HepG2 (cell line): Measurements from ENCODE around the gene XAF1. TPM values are rescaled to one million over a fixed set of nuclear protein-coding genes. Genes with fewer than 3 reads are reported as not detected.
A peak's percentile ranks its signal among the peaks of the same experiment; 100 is the strongest.

Experiments used
- ATAC-seq: fragments of 200-7000 bp; cut with Tn5 transposase; 3 replicates; pipeline ENCODE4 v1.9.1; 2020; ENCODE audit warnings: mild to moderate bottlenecking, moderate library complexity
- BruUV-seq: library from RNA; stranded (reverse); fragments of 400-500 nt; replicated peaks from 2 replicates; lab custom pipeline; 2021; lab: Mats Ljungman, UMichigan
- CTCF ChIA-PET: fragments of 300-600 bp; formaldehyde crosslinking; extraction: SDS; loops from one replicate; lab custom pipeline; 2021; ENCODE audit warnings: low total read pairs, inconsistent platforms, low intra/inter-chr PET ratio; lab: Yijun Ruan, JAX
- POLR2A ChIA-PET: fragments of 350-600 bp; sonication (Branson Sonifier 250); formaldehyde crosslinking; loops from one replicate; lab custom pipeline; 2020; ENCODE audit warnings: antibody characterized with exemption, inconsistent platforms; lab: Yijun Ruan, JAX
- DNase-seq: peaks from one replicate; pipeline ENCODE4 v3.0.0-alpha.2; 2015; ENCODE audit warnings: low spot score
- FAIRE-seq: peaks from 3 replicates; lab custom pipeline; 2011; peaks lifted over from hg19 to GRCh38; lab: Jason Lieb, UNC
- H2AFZ ChIP-seq: one replicate; pipeline ENCODE4 v1.6.1; 2011; ENCODE audit warnings: low read length, inconsistent platforms
- H3K27ac ChIP-seq: fragments of 300-600 bp; 3 replicates; pipeline ENCODE4 v1.8.0; 2011; ENCODE audit warnings: mixed run types, mild to moderate bottlenecking, mixed read lengths, low read length, inconsistent platforms; ENCODE audit not compliant: insufficient read depth; ENCODE audit errors: extremely low read length
- H3K27me3 ChIP-seq, 2 experiments: fragments of 200-600 bp in 1 of 2; 2 replicates in 1 of 2; 3 replicates in 1 of 2; pipeline versions ENCODE4 v1.6.0 to v1.8.0; 2011; ENCODE audit warnings: low read length in 2 of 2, mild to moderate bottlenecking in 2 of 2, moderate library complexity in 2 of 2, inconsistent platforms in 1 of 2; ENCODE audit not compliant: insufficient read depth in 2 of 2, control insufficient read depth in 1 of 2
- H3K36me3 ChIP-seq, 2 experiments: fragments of 200-600 bp in 1 of 2; replicated peaks in 1 of 2; 2 replicates in 1 of 2; 3 replicates in 1 of 2; pipeline versions ENCODE4 v1.5.1 to v1.8.0; 2011; ENCODE audit warnings: low read length in 2 of 2, inconsistent platforms in 1 of 2; ENCODE audit not compliant: insufficient read depth in 2 of 2, control insufficient read depth in 1 of 2
- H3K4me1 ChIP-seq: 2 replicates; pipeline ENCODE4 v1.5.1; 2012; ENCODE audit warnings: low read length, inconsistent platforms; ENCODE audit not compliant: insufficient read depth
- H3K4me2 ChIP-seq: 2 replicates; pipeline ENCODE4 v1.6.0; 2011; ENCODE audit warnings: low read depth, low read length, inconsistent platforms
- H3K4me3 ChIP-seq, 3 experiments: fragments of 200-600 bp in 1 of 3; sonication (generic), shearing (Covaris generic) in 1 of 3; replicated peaks in 1 of 3; 2 replicates each; pipeline ENCODE4 v1.5.1; 2011 to 2016; ENCODE audit warnings: low read length in 3 of 3, inconsistent platforms in 2 of 3, low read depth in 2 of 3, mild to moderate bottlenecking in 2 of 3, control low read depth in 1 of 3, mixed read lengths in 1 of 3; ENCODE audit not compliant: insufficient read depth in 1 of 3
- H3K79me2 ChIP-seq: one replicate; pipeline ENCODE4 v1.6.1; 2011; ENCODE audit warnings: low read length, inconsistent platforms; ENCODE audit not compliant: insufficient read depth
- H3K9ac ChIP-seq: 2 replicates; pipeline ENCODE4 v1.6.0; 2011; ENCODE audit warnings: mild to moderate bottlenecking, low read depth, low read length, inconsistent platforms; ENCODE audit not compliant: insufficient read depth
- H3K9me3 ChIP-seq: 2 replicates; pipeline ENCODE4 v1.5.1; 2012; ENCODE audit warnings: mild to moderate bottlenecking, low read length
- H4K20me1 ChIP-seq: 2 replicates; pipeline ENCODE4 v1.6.0; 2011; ENCODE audit warnings: inconsistent platforms, mild to moderate bottlenecking, low read length, moderate library complexity; ENCODE audit not compliant: insufficient read depth
- CEBPB ChIP-seq: IDR thresholded peaks from 2 replicates; pipeline ENCODE4 v1.6.1; 2011; ENCODE audit warnings: low read depth, low read length, improper control_type of control experiment, borderline replicate concordance
- CEBPG ChIP-seq: IDR thresholded peaks from 2 replicates; pipeline ENCODE4 v1.6.1; 2016
- GABPB1 ChIP-seq: IDR thresholded peaks from 2 replicates; pipeline ENCODE4 v1.6.1; 2016; ENCODE audit warnings: mild to moderate bottlenecking, missing genetic modification reagents, moderate library complexity, missing compliant biosample characterization
- HNF4A ChIP-seq: sonication (generic); formaldehyde crosslinking; IDR thresholded peaks from 2 replicates; pipeline ENCODE4 v1.4.0; 2020; ENCODE audit warnings: missing genetic modification reagents
- NPAS2 ChIP-seq: sonication (generic); formaldehyde crosslinking; IDR thresholded peaks from 2 replicates; pipeline ENCODE4 v1.8.0; 2022; ENCODE audit warnings: mild to moderate bottlenecking, missing genetic modification reagents, borderline replicate concordance
- SALL1 ChIP-seq: sonication (generic); formaldehyde crosslinking; IDR thresholded peaks from 2 replicates; pipeline ENCODE4 v1.8.0; 2022; ENCODE audit warnings: mild to moderate bottlenecking, missing genetic modification reagents
- USF2 ChIP-seq, 2 experiments: sonication (generic) in 1 of 2; formaldehyde crosslinking in 1 of 2; IDR thresholded peaks; 2 replicates each; pipeline versions ENCODE4 v1.5.1 to v1.6.1; 2011 to 2020; ENCODE audit warnings: borderline replicate concordance in 1 of 2, low read depth in 1 of 2, low read length in 1 of 2, mild to moderate bottlenecking in 1 of 2, missing genetic modification reagents in 1 of 2, moderate library complexity in 1 of 2
- ZBTB7B ChIP-seq: sonication (generic); formaldehyde crosslinking; IDR thresholded peaks from 2 replicates; pipeline ENCODE4 v1.4.0; 2020; ENCODE audit warnings: missing genetic modification reagents
- ZFY ChIP-seq: sonication (generic); formaldehyde crosslinking; IDR thresholded peaks from 2 replicates; pipeline ENCODE4 v1.4.0; 2020; ENCODE audit warnings: missing genetic modification reagents
- ZNF543 ChIP-seq: sonication (generic); formaldehyde crosslinking; IDR thresholded peaks from 2 replicates; pipeline ENCODE4 v1.4.0; 2020; ENCODE audit warnings: mild to moderate bottlenecking, missing genetic modification reagents
- ZNF546 ChIP-seq: sonication (generic); formaldehyde crosslinking; conservative IDR thresholded peaks from 2 replicates; pipeline ENCODE4 v1.8.1; 2023; ENCODE audit warnings: mild to moderate bottlenecking, missing genetic modification reagents
- ZNF558 ChIP-seq: sonication (generic); formaldehyde crosslinking; IDR thresholded peaks from 2 replicates; pipeline ENCODE4 v1.9.0; 2022; ENCODE audit warnings: mild to moderate bottlenecking, missing genetic modification reagents, borderline replicate concordance
- ZNF570 ChIP-seq: sonication (generic); formaldehyde crosslinking; IDR thresholded peaks from 2 replicates; pipeline ENCODE4 v1.4.0; 2020; ENCODE audit warnings: mild to moderate bottlenecking, missing genetic modification reagents, borderline replicate concordance
- ZNF572 ChIP-seq: sonication (generic); formaldehyde crosslinking; IDR thresholded peaks from 2 replicates; pipeline ENCODE4 v1.5.1; 2020; ENCODE audit warnings: mild to moderate bottlenecking, missing genetic modification reagents
- ZNF7 ChIP-seq: IDR thresholded peaks from 2 replicates; pipeline ENCODE4 v1.6.1; 2016; ENCODE audit warnings: missing biosample characterization, missing genetic modification reagents
- ZNF790 ChIP-seq: sonication (generic); formaldehyde crosslinking; IDR thresholded peaks from 2 replicates; pipeline ENCODE4 v1.8.0; 2022; ENCODE audit warnings: missing genetic modification reagents, mild to moderate bottlenecking, borderline replicate concordance
- WGBS: methylation state at CpG from one replicate; pipeline ENCODE4 v1.1.6; 2017; ENCODE audit warnings: low lambda C conversion rate; 5-methylcytosine and 5-hydroxymethylcytosine counted together
- in situ Hi-C: cut with HindIII; loops from 2 replicates; pipeline ENCODE4 v1.10.0; 2017; ENCODE audit warnings: low pct_unique_long_range_greater_than_20kb; ENCODE audit not compliant: extremely low pct_ligation_motif_present
- intact Hi-C: fragments of 100-400 bp; cut with micrococcal nuclease; formaldehyde crosslinking; loops from one replicate; pipeline ENCODE4 v1.10.0; 2022; ENCODE audit not compliant: unreplicated experiment
- polyA plus RNA-seq, 8 experiments: library from polyadenylated mRNA; depleted of rRNA in 3 of 8; stranded (reverse) in 7 of 8; unstranded in 1 of 8; fragments of >200 nt; fragmentation: Illumina TruSeq in 4 of 8; extraction: Trizol in 4 of 8; gene quantifications; 2 replicates each; pipeline versions ENCODE4 v1.2.1 to v1.2.3, GENCODE V29; 2011 to 2016; ENCODE audit warnings: low read depth in 4 of 8, missing spikeins in 1 of 8, mixed read lengths in 1 of 8; ENCODE audit not compliant: insufficient read depth in 1 of 8
- total RNA-seq, 5 experiments: library from RNA; depleted of rRNA; stranded (reverse); fragments of >200 nt; fragmentation: Illumina TruSeq; extraction: Trizol; gene quantifications; 2 replicates each; pipeline ENCODE4 v1.2.3, GENCODE V29; 2016; ENCODE audit warnings: low read depth in 1 of 5
- TF ChIP-seq, protein P1 (sequence below): sonication (generic); formaldehyde crosslinking; IDR thresholded peaks from 2 replicates; pipeline ENCODE4 v1.4.0; 2020; ENCODE audit warnings: mild to moderate bottlenecking, missing genetic modification reagents
- TF ChIP-seq, protein P2 (sequence below): sonication (generic); formaldehyde crosslinking; conservative IDR thresholded peaks from 2 replicates; pipeline ENCODE4 v1.4.0; 2020; ENCODE audit warnings: missing genetic modification reagents

Gene XAF1
- total and polyA plus RNA-seq, 2 of the 13 experiments (the other 11 are each of a cell fraction or from before 2014, with no cell fraction given), result 1.2 to 2.4 TPM

GRCh38 chr17:6811510-6811909 lies 55.7 kb downstream of the XAF1 start:
- H3K9me3 ChIP-seq, result no peaks in the 10 kb centered on the region
- peak; percentile 21 for FAIRE-seq
- peak; percentile 70; the same call in 1 of the 2 replicates for TF ChIP-seq CEBPB
- TF ChIP-seq ZBTB7B, result 0 out of 2 replicates have a peak, but pooled peaks have one; percentile 21
- TF ChIP-seq ZNF558 (CRISPR knock-in tag), result no peak
- peak; percentile 41; the same call in 1 of the 2 replicates for TF ChIP-seq ZFY (CRISPR knock-in tag)
- TF ChIP-seq, protein P1, sequence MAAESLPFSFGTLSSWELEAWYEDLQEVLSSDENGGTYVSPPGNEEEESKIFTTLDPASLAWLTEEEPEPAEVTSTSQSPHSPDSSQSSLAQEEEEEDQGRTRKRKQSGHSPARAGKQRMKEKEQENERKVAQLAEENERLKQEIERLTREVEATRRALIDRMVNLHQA, result no peak
- peak; percentile 43; the same call in 1 of the 2 replicates for TF ChIP-seq SALL1 (CRISPR knock-in tag)
- TF ChIP-seq HNF4A (CRISPR knock-in tag), result peak; percentile 85
- TF ChIP-seq ZNF7, result no peak
- TF ChIP-seq USF2 (IDR thresholded peaks at IDR 0.05; ENCODE audit: low read depth, low read length), result no peak
- TF ChIP-seq USF2 (CRISPR knock-in tag; IDR thresholded peaks at IDR 0.05; ENCODE audit: borderline replicate concordance), result no peak
- TF ChIP-seq, protein P2, sequence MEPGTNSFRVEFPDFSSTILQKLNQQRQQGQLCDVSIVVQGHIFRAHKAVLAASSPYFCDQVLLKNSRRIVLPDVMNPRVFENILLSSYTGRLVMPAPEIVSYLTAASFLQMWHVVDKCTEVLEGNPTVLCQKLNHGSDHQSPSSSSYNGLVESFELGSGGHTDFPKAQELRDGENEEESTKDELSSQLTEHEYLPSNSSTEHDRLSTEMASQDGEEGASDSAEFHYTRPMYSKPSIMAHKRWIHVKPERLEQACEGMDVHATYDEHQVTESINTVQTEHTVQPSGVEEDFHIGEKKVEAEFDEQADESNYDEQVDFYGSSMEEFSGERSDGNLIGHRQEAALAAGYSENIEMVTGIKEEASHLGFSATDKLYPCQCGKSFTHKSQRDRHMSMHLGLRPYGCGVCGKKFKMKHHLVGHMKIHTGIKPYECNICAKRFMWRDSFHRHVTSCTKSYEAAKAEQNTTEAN, result 0 out of 2 replicates have a peak, but pooled peaks have one; percentile 44
- no peak for TF ChIP-seq ZNF543 (CRISPR knock-in tag)
- TF ChIP-seq CEBPG (CRISPR knock-in tag), result peak; percentile 51
- no peak for TF ChIP-seq ZNF572 (CRISPR knock-in tag)
- no peak for TF ChIP-seq ZNF546 (CRISPR knock-in tag)
- TF ChIP-seq ZNF790 (CRISPR knock-in tag), result no peak
- TF ChIP-seq GABPB1 (CRISPR knock-in tag), result 0 out of 2 replicates have a peak, but pooled peaks have one; percentile 15
- TF ChIP-seq ZNF570, result no peak
- no peak for TF ChIP-seq NPAS2 (CRISPR knock-in tag)

More at GRCh38 chr17:6811510-6811909, 55.7 kb downstream of the XAF1 start:
- H3K27ac ChIP-seq, result no peak overlapping the region
- WGBS, result 15% methylated on average over 9 of the region's 9 CpGs
- H3K36me3 ChIP-seq, result no peaks in the 10 kb centered on the region
- in situ Hi-C loops (no loop called here), intact Hi-C loops (no loop called here)
- ATAC-seq, result peak; percentile 86
- peak overlapping the region in 1 of 3 experiments; percentile 42; a peak in 2 of 6 replicates for H3K4me3 ChIP-seq
- H3K4me1 ChIP-seq, result peaks cover 19% of the 10 kb centered on the region
- no peak overlapping the region for H2AFZ ChIP-seq
- H3K27me3 ChIP-seq, result no peaks in the 10 kb centered on the region
- peak overlapping the region; percentile 80 for H3K4me2 ChIP-seq
- CTCF ChIA-PET, result no interaction called here
- H3K79me2 ChIP-seq, result no peaks in the 10 kb centered on the region
- peak; percentile 16 for DNase-seq
- POLR2A ChIA-PET, result interaction anchor here (1.0 to 2.0 kb wide), 2 partner anchors 10 to 15 kb away, joined by 3 to 9 read pairs; no protein-coding TSS in a partner anchor
- BruUV-seq, result no TSS peak
- no peaks in the 10 kb centered on the region for H4K20me1 ChIP-seq
- H3K9ac ChIP-seq, result peak overlapping the region; percentile 38
